Stomach (tissue), 4 donors: ENCODE results near the gene DNAH6.

ENCODE experiments used
- CTCF ChIP-seq, 7 experiments: fragments of 450-650 bp in 4 of 7; fragments of 200-600 bp in 3 of 7; sonication (generic) in 3 of 7; IDR thresholded peaks; one replicate each; pipeline ENCODE4 v1.5.1; 2016 to 2019; ENCODE audit warnings: antibody characterized with exemption in 7 of 7, control low read depth in 2 of 7, mild to moderate bottlenecking in 1 of 7
- EP300 ChIP-seq: sonication (generic); formaldehyde crosslinking; IDR thresholded peaks from one replicate; pipeline ENCODE4 v1.6.1; 2017; ENCODE audit warnings: antibody characterized with exemption
- POLR2A ChIP-seq, 4 donors: fragments of 450-650 bp; IDR thresholded peaks; one replicate each; pipeline ENCODE4 v1.6.1; 2016; ENCODE audit warnings: antibody characterized with exemption in 4 of 4, control low read depth in 2 of 4, mild to moderate bottlenecking in 1 of 4, moderate library complexity in 1 of 4
- POLR2AphosphoS5 ChIP-seq, 3 donors: sonication (generic); formaldehyde crosslinking; IDR thresholded peaks; one replicate each; pipeline ENCODE4 v1.6.1; 2016; ENCODE audit warnings: antibody characterized with exemption in 3 of 3

- TF ChIP-seq CTCF (IDR thresholded peaks at IDR 0.05) (no peak), POLR2AphosphoS5 (IDR thresholded peaks at IDR 0.05) (no peak), POLR2A (IDR thresholded peaks at IDR 0.05) (no peak), EP300 (no peak)
These were observed 314.6 kb downstream of the DNAH6 start for GRCh38 chr2:84830758-84831500.
